HEK293 (cell line): Measurements from ENCODE around the gene PRKCZ.

ENCODE experiments used
- CTCF ChIA-PET: fragments of 350-600 bp; formaldehyde crosslinking; extraction: SDS; loops from one replicate; lab custom pipeline; 2021; ENCODE audit warnings: antibody characterized with exemption; lab: Yijun Ruan, JAX
- POLR2A ChIA-PET: fragments of 300-600 bp; formaldehyde crosslinking; extraction: SDS; loops from one replicate; lab custom pipeline; 2020; ENCODE audit warnings: antibody characterized with exemption, inconsistent platforms; lab: Yijun Ruan, JAX
- H3K27ac ChIP-seq: fragments of 200-500 bp; sonication (Bioruptor generic); 2 replicates; pipeline ENCODE4 v1.5.1; 2014; ENCODE audit warnings: low read depth, low read length, control low read depth, inconsistent platforms; ENCODE audit errors: extremely low read depth
- H3K36me3 ChIP-seq, 2 experiments: fragments of 200-500 bp in 1 of 2; sonication (Bioruptor generic) in 1 of 2; 1 replicate in 1 of 2; 2 replicates in 1 of 2; pipeline ENCODE4 v1.5.1; 2014 to 2017; ENCODE audit warnings: inconsistent platforms in 2 of 2, low read length in 2 of 2; ENCODE audit not compliant: control insufficient read depth in 2 of 2, insufficient read depth in 1 of 2
- H3K4me1 ChIP-seq: fragments of 200-500 bp; sonication (Bioruptor generic); 2 replicates; pipeline ENCODE4 v1.5.1; 2014; ENCODE audit warnings: mild to moderate bottlenecking, low read length, inconsistent platforms; ENCODE audit not compliant: control insufficient read depth, insufficient read depth
- H3K4me3 ChIP-seq: 2 replicates; pipeline ENCODE4 v1.5.1; 2011; ENCODE audit warnings: low read depth, mild to moderate bottlenecking, control low read depth, low read length, moderate library complexity
- H3K9me3 ChIP-seq: fragments of 200-500 bp; sonication (Bioruptor generic); 2 replicates; pipeline ENCODE4 v1.5.1; 2014; ENCODE audit warnings: low read depth, low read length, inconsistent platforms; ENCODE audit not compliant: control insufficient read depth, insufficient read depth
- HOXA7 ChIP-seq: sonication (generic); formaldehyde crosslinking; IDR thresholded peaks from 2 replicates; pipeline ENCODE4 v1.8.1; 2022; ENCODE audit warnings: missing genetic modification reagents, borderline replicate concordance
- IKZF3 ChIP-seq: fragments of 450-650 bp; IDR thresholded peaks from 2 replicates; pipeline ENCODE4 v1.5.0; 2018; ENCODE audit warnings: missing biosample characterization, mild to moderate bottlenecking, missing genetic modification characterization, moderate library complexity
- KLF9 ChIP-seq: fragments of 450-650 bp; formaldehyde crosslinking; IDR thresholded peaks from 2 replicates; pipeline ENCODE4 v1.5.1; 2016; ENCODE audit warnings: missing biosample characterization, missing genetic modification characterization, low read depth
- REPIN1 ChIP-seq: fragments of 450-650 bp; formaldehyde crosslinking; IDR thresholded peaks from 2 replicates; pipeline ENCODE4 v1.5.1; 2017; ENCODE audit warnings: missing biosample characterization, missing genetic modification characterization, low read depth
- ZBTB8A ChIP-seq: fragments of 450-650 bp; formaldehyde crosslinking; IDR thresholded peaks from 2 replicates; pipeline ENCODE4 v1.5.1; 2016; ENCODE audit warnings: missing biosample characterization, missing genetic modification characterization
- ZIC2 ChIP-seq: fragments of 450-650 bp; formaldehyde crosslinking; IDR thresholded peaks from 2 replicates; pipeline ENCODE4 v1.5.1; 2016; ENCODE audit warnings: missing biosample characterization, missing genetic modification characterization
- ZNF202 ChIP-seq: fragments of 450-650 bp; formaldehyde crosslinking; IDR thresholded peaks from 2 replicates; pipeline ENCODE4 v1.5.1; 2016; ENCODE audit warnings: missing biosample characterization, missing genetic modification characterization, borderline replicate concordance
- ZNF223 ChIP-seq: fragments of 450-650 bp; formaldehyde crosslinking; IDR thresholded peaks from 2 replicates; pipeline ENCODE4 v1.5.1; 2016; ENCODE audit warnings: missing biosample characterization, missing genetic modification characterization
- ZNF239 ChIP-seq: fragments of 450-650 bp; formaldehyde crosslinking; IDR thresholded peaks from 2 replicates; pipeline ENCODE4 v1.5.1; 2016; ENCODE audit warnings: missing biosample characterization, missing genetic modification characterization
- ZNF335 ChIP-seq: fragments of 450-650 bp; formaldehyde crosslinking; conservative IDR thresholded peaks from 2 replicates; pipeline ENCODE4 v1.5.1; 2016; ENCODE audit warnings: missing biosample characterization, missing genetic modification characterization
- ZNF560 ChIP-seq: fragments of 450-650 bp; formaldehyde crosslinking; IDR thresholded peaks from 2 replicates; pipeline ENCODE4 v1.5.1; 2017; ENCODE audit warnings: missing biosample characterization, missing genetic modification characterization, borderline replicate concordance
- ZNF561 ChIP-seq: fragments of 450-650 bp; IDR thresholded peaks from 2 replicates; pipeline ENCODE4 v1.5.1; 2018; ENCODE audit warnings: missing biosample characterization, missing genetic modification characterization, borderline replicate concordance
- ZNF654 ChIP-seq: fragments of 450-650 bp; formaldehyde crosslinking; IDR thresholded peaks from 2 replicates; pipeline ENCODE4 v1.5.1; 2016; ENCODE audit warnings: low read depth, missing biosample characterization, missing genetic modification characterization
- ZNF830 ChIP-seq: fragments of 450-650 bp; IDR thresholded peaks from 2 replicates; pipeline ENCODE4 v1.5.0; 2018; ENCODE audit warnings: missing biosample characterization, missing genetic modification characterization, low read depth, mild to moderate bottlenecking, moderate library complexity
- TF ChIP-seq, protein P1 (sequence below): IDR thresholded peaks from 2 replicates; pipeline ENCODE4 v1.6.1; 2011; ENCODE audit warnings: mild to moderate bottlenecking, low read depth, low read length, borderline replicate concordance
- TF ChIP-seq, protein P2 (sequence below): fragments of 450-650 bp; formaldehyde crosslinking; IDR thresholded peaks from 2 replicates; pipeline ENCODE4 v1.5.1; 2017; ENCODE audit warnings: missing biosample characterization, missing genetic modification characterization
- TF ChIP-seq, protein P3 (sequence below): fragments of 450-650 bp; formaldehyde crosslinking; IDR thresholded peaks from 2 replicates; pipeline ENCODE4 v1.5.1; 2016; ENCODE audit warnings: missing biosample characterization, missing genetic modification characterization
- TF ChIP-seq, protein P4 (sequence below): fragments of 450-650 bp; formaldehyde crosslinking; IDR thresholded peaks from 2 replicates; pipeline ENCODE4 v1.5.1; 2016; ENCODE audit warnings: missing biosample characterization, missing genetic modification characterization
- TF ChIP-seq, protein P5 (sequence below): fragments of 450-650 bp; formaldehyde crosslinking; IDR thresholded peaks from 2 replicates; pipeline ENCODE4 v1.5.1; 2016; ENCODE audit warnings: missing biosample characterization, missing genetic modification characterization

PRKCZ gene

DNA sequence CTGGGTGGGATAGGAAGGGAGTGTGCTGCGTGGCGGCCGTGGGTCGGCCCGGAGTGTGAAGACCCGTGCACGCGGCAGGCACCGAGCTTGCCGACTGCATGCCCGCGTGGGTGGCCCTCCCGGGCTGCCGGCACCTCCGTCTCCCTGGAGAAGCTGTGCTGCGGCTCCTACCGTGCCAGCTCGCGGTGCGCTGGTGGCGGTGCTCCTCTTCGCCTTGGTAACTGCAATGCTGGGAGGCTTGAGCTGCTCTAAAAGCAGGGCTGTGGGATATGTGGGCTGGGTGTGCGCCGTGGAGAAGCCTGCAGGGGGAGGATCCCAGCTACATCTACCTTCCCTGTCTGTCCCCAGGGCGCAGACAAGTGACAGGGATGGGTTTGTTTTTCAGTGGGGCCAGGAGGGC lies 28.7 kb upstream of the PRKCZ start (continued):
- TF ChIP-seq, protein P1, sequence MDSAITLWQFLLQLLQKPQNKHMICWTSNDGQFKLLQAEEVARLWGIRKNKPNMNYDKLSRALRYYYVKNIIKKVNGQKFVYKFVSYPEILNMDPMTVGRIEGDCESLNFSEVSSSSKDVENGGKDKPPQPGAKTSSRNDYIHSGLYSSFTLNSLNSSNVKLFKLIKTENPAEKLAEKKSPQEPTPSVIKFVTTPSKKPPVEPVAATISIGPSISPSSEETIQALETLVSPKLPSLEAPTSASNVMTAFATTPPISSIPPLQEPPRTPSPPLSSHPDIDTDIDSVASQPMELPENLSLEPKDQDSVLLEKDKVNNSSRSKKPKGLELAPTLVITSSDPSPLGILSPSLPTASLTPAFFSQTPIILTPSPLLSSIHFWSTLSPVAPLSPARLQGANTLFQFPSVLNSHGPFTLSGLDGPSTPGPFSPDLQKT, result no peak
- TF ChIP-seq ZNF223 (tag by site-specific recombination), result no peak
- no peak for TF ChIP-seq ZNF561
- no peak for TF ChIP-seq ZBTB8A (tag by site-specific recombination)
- TF ChIP-seq, protein P2, sequence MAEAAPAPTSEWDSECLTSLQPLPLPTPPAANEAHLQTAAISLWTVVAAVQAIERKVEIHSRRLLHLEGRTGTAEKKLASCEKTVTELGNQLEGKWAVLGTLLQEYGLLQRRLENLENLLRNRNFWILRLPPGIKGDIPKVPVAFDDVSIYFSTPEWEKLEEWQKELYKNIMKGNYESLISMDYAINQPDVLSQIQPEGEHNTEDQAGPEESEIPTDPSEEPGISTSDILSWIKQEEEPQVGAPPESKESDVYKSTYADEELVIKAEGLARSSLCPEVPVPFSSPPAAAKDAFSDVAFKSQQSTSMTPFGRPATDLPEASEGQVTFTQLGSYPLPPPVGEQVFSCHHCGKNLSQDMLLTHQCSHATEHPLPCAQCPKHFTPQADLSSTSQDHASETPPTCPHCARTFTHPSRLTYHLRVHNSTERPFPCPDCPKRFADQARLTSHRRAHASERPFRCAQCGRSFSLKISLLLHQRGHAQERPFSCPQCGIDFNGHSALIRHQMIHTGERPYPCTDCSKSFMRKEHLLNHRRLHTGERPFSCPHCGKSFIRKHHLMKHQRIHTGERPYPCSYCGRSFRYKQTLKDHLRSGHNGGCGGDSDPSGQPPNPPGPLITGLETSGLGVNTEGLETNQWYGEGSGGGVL (tag by site-specific recombination), result no peak
- TF ChIP-seq REPIN1 (tag by site-specific recombination), result no peak
- TF ChIP-seq IKZF3, result no peak

DNA sequence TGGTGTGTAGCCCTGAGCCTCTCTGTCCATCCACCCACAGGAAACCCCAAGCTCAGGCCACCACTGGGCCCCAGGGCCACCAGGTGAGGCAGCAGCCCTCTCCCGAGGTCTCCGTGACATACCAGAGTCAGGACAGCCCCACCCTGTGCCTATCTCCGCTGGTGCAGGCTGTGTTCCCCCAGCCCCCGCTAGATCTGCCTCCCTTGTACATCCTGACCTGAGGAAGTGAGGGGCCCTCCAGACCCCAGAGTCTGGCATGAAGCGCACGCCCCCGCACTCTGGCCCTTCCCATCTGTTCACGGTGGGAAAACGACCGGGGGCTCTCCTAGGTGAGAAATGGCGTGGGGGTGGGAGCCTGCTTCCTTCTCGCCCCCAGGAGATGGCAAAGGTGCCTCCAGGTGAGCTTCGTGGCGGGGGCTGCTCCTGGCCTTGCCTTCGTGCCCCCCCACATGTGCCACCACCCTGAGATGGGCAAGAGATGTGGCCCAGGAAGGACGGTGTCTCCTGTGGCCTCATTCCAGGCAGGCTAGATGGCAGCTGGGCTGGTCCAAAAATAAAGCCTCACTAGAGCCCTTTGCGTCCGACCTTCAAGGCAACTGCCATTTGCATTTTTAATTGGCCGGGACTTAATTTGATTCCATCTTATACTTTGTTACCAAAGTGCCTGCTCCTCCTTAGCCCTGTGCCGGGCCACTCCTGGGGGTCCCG lies 28.0 kb upstream of the PRKCZ start:
- CTCF ChIA-PET, result interaction anchor here (0.7 to 1.0 kb wide), 3 partner anchors 9 to 25 kb away, joined by 3 to 4 read pairs (median 3); no protein-coding TSS in a partner anchor
- TF ChIP-seq KLF9 (no peak), ZNF239 (tag by site-specific recombination) (no peak), ZNF654 (tag by site-specific recombination) (no peak), ZNF202 (tag by site-specific recombination) (no peak), ZNF560 (tag by site-specific recombination) (no peak), ZNF830 (tag by site-specific recombination) (no peak)
- TF ChIP-seq, protein P3, sequence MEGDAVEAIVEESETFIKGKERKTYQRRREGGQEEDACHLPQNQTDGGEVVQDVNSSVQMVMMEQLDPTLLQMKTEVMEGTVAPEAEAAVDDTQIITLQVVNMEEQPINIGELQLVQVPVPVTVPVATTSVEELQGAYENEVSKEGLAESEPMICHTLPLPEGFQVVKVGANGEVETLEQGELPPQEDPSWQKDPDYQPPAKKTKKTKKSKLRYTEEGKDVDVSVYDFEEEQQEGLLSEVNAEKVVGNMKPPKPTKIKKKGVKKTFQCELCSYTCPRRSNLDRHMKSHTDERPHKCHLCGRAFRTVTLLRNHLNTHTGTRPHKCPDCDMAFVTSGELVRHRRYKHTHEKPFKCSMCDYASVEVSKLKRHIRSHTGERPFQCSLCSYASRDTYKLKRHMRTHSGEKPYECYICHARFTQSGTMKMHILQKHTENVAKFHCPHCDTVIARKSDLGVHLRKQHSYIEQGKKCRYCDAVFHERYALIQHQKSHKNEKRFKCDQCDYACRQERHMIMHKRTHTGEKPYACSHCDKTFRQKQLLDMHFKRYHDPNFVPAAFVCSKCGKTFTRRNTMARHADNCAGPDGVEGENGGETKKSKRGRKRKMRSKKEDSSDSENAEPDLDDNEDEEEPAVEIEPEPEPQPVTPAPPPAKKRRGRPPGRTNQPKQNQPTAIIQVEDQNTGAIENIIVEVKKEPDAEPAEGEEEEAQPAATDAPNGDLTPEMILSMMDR (tag by site-specific recombination), result no peak

DNA sequence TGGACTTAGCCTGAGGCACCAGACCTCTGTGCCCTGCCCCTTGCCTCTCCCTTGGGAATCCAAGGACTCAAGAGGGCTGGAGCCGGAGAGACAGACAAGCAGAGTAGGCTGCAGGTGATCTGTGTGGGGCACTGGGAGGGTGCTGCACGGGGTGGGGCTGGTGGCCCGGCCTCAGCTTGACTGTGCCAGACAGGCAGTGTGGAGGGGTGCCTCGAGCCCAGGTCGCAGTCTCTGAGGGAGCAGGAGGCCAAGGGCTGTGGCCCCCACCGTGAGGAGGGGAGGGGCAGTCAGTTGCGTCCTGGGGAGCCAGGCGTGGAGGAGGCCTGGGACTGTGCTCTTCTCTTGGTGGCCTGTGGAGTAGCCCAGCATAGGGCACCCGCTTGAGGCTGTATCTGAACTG lies 27.0 kb upstream of the PRKCZ start:
- no peaks in the 10 kb centered on the region for H3K9me3 ChIP-seq
- H3K4me3 ChIP-seq, result no peak overlapping the region
- no peaks in the 10 kb centered on the region for H3K4me1 ChIP-seq
- no peaks in the 10 kb centered on the region for H3K36me3 ChIP-seq
- no peak overlapping the region for H3K27ac ChIP-seq
- POLR2A ChIA-PET, result no interaction called here
- TF ChIP-seq, protein P4, sequence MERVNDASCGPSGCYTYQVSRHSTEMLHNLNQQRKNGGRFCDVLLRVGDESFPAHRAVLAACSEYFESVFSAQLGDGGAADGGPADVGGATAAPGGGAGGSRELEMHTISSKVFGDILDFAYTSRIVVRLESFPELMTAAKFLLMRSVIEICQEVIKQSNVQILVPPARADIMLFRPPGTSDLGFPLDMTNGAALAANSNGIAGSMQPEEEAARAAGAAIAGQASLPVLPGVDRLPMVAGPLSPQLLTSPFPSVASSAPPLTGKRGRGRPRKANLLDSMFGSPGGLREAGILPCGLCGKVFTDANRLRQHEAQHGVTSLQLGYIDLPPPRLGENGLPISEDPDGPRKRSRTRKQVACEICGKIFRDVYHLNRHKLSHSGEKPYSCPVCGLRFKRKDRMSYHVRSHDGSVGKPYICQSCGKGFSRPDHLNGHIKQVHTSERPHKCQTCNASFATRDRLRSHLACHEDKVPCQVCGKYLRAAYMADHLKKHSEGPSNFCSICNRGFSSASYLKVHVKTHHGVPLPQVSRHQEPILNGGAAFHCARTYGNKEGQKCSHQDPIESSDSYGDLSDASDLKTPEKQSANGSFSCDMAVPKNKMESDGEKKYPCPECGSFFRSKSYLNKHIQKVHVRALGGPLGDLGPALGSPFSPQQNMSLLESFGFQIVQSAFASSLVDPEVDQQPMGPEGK (tag by site-specific recombination), result no peak
- TF ChIP-seq, protein P5, sequence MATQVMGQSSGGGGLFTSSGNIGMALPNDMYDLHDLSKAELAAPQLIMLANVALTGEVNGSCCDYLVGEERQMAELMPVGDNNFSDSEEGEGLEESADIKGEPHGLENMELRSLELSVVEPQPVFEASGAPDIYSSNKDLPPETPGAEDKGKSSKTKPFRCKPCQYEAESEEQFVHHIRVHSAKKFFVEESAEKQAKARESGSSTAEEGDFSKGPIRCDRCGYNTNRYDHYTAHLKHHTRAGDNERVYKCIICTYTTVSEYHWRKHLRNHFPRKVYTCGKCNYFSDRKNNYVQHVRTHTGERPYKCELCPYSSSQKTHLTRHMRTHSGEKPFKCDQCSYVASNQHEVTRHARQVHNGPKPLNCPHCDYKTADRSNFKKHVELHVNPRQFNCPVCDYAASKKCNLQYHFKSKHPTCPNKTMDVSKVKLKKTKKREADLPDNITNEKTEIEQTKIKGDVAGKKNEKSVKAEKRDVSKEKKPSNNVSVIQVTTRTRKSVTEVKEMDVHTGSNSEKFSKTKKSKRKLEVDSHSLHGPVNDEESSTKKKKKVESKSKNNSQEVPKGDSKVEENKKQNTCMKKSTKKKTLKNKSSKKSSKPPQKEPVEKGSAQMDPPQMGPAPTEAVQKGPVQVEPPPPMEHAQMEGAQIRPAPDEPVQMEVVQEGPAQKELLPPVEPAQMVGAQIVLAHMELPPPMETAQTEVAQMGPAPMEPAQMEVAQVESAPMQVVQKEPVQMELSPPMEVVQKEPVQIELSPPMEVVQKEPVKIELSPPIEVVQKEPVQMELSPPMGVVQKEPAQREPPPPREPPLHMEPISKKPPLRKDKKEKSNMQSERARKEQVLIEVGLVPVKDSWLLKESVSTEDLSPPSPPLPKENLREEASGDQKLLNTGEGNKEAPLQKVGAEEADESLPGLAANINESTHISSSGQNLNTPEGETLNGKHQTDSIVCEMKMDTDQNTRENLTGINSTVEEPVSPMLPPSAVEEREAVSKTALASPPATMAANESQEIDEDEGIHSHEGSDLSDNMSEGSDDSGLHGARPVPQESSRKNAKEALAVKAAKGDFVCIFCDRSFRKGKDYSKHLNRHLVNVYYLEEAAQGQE (tag by site-specific recombination), result no peak
- TF ChIP-seq ZIC2 (tag by site-specific recombination) (peak; percentile 78), ZNF335 (tag by site-specific recombination) (no peak), HOXA7 (no peak)
- CTCF ChIA-PET, result interaction anchor here (1.0 kb wide), 1 partner anchor 21 kb away, joined by 3 read pairs; no protein-coding TSS in a partner anchor

More for the DNA sequence above, 28.0 kb upstream of the PRKCZ start:
- no peaks in the 10 kb centered on the region for H3K36me3 ChIP-seq
- H3K27ac ChIP-seq, result no peak overlapping the region
- POLR2A ChIA-PET, result no interaction called here
- H3K9me3 ChIP-seq, result no peaks in the 10 kb centered on the region
- no peaks in the 10 kb centered on the region for H3K4me1 ChIP-seq
- H3K4me3 ChIP-seq, result no peak overlapping the region
